C4-2B (cell line): ENCODE measurements around the gene TRIM47.
A peak's percentile ranks its signal among the peaks of the same experiment; 100 is the strongest.

Experiments
- H3K27ac ChIP-seq: fragments of 450-650 bp; 2 replicates; pipeline ENCODE4 v1.5.1; 2017
- CTCF ChIP-seq: fragments of 450-650 bp; conservative IDR thresholded peaks from 2 replicates; pipeline ENCODE4 v1.5.1; 2017; ENCODE audit warnings: mild to moderate bottlenecking
- ZFX ChIP-seq: fragments of 450-650 bp; IDR thresholded peaks from 2 replicates; pipeline ENCODE4 v1.6.1; 2017

The TRIM47 gene

GRCh38 chr17:75849279-75849646 is 29.1 kb downstream of the TRIM47 start:
- TF ChIP-seq CTCF (no peak), ZFX (no peak)
- H3K27ac ChIP-seq, result no peak overlapping the region

GRCh38 chr17:75848523-75849278 is 29.7 kb downstream of the TRIM47 start:
- no peak for TF ChIP-seq ZFX
- peak; percentile 90 for TF ChIP-seq CTCF

GRCh38 chr17:75847614-75848522 is 30.5 kb downstream of the TRIM47 start:
- no peak overlapping the region for H3K27ac ChIP-seq
- no peak for TF ChIP-seq ZFX
- no peak for TF ChIP-seq CTCF

More at GRCh38 chr17:75848523-75849278, 29.7 kb downstream of the TRIM47 start:
- H3K27ac ChIP-seq, result no peak overlapping the region

GRCh38 chr17:75846692-75847613 is 31.4 kb downstream of the TRIM47 start:
- H3K27ac ChIP-seq, result no peak overlapping the region
- TF ChIP-seq CTCF (no peak), ZFX (no peak)

- H3K27ac ChIP-seq, result no peak overlapping the region
- TF ChIP-seq CTCF (no peak), ZFX (no peak)
These were observed 32.3 kb downstream of the TRIM47 start for GRCh38 chr17:75845933-75846691.

GRCh38 chr17:75845058-75845711 is 33.2 kb downstream of the TRIM47 start:
- peak; percentile 86 for TF ChIP-seq CTCF
- TF ChIP-seq ZFX, result no peak
- H3K27ac ChIP-seq, result peak overlapping the region; percentile 37
